ENCODE data around the gene CDH5. TPM values are rescaled to one million over a fixed set of nuclear protein-coding genes. Genes with fewer than 3 reads are reported as not detected.

The CDH5 gene
- total RNA-seq, 2 donors from 2014 or later, result 10.4 to 15.8 TPM

- no peak for ATAC-seq
- Histone ChIP-seq H3K27ac (no peak overlapping the region), H3K4me1 (no peaks in the 10 kb centered on the region), H3K27me3 (no peaks in the 10 kb centered on the region), H3K4me3 (no peak overlapping the region), H3K36me3 (replicated peaks in 1 of 2; ENCODE audit: insufficient read depth in 1 of 2, low read depth in 2 of 2) (no peaks in the 10 kb centered on the region), H3K9me3 (no peaks in the 10 kb centered on the region)
- 63 to 68% methylated on average over 4 to 5 of the region's 5 CpGs for WGBS, 2 donors
- TF ChIP-seq POLR2A (IDR thresholded peaks at IDR 0.05) (no peak), CTCF (IDR thresholded peaks at IDR 0.05) (no peak)
- DNase-seq, result no peak
- intact Hi-C loops (cut with DNase I), result no loop called here
These were observed 2.6 kb downstream of the CDH5 start for GRCh38 chr16:66369055-66369592.

GRCh38 chr16:66370786-66371684, 4.5 kb downstream of the CDH5 start:
- H3K36me3 ChIP-seq (replicated peaks in 1 of 2; ENCODE audit: insufficient read depth in 1 of 2, low read depth in 2 of 2), result no peaks in the 10 kb centered on the region
- H3K27ac ChIP-seq, result no peak overlapping the region
- no peak for DNase-seq
- H3K27me3 ChIP-seq, result no peaks in the 10 kb centered on the region
- TF ChIP-seq POLR2A (IDR thresholded peaks at IDR 0.05), result no peak
- TF ChIP-seq CTCF (IDR thresholded peaks at IDR 0.05), result no peak
- no peak for ATAC-seq
- H3K9me3 ChIP-seq, result no peaks in the 10 kb centered on the region
- WGBS, 2 donors, result 73 to 76% methylated on average over 6 to 9 of the region's 9 CpGs
- intact Hi-C loops (cut with DNase I), result no loop called here
- H3K4me3 ChIP-seq, result no peak overlapping the region
- no peaks in the 10 kb centered on the region for H3K4me1 ChIP-seq

- Histone ChIP-seq H3K4me1 (no peaks in the 10 kb centered on the region), H3K27ac (no peak overlapping the region), H3K36me3 (replicated peaks in 1 of 2; ENCODE audit: insufficient read depth in 1 of 2, low read depth in 2 of 2) (no peaks in the 10 kb centered on the region), H3K27me3 (no peaks in the 10 kb centered on the region), H3K4me3 (no peak overlapping the region), H3K9me3 (no peaks in the 10 kb centered on the region)
- ATAC-seq (no peak), DNase-seq (no peak)
- TF ChIP-seq POLR2A (IDR thresholded peaks at IDR 0.05) (no peak), CTCF (IDR thresholded peaks at IDR 0.05) (no peak)
- intact Hi-C loops (cut with DNase I), result no loop called here
- 70 to 80% methylated on average over 12 to 15 of the region's 15 CpGs for WGBS, 2 donors
These were observed 5.8 kb downstream of the CDH5 start for GRCh38 chr16:66372078-66372897.

- TF ChIP-seq POLR2A (IDR thresholded peaks at IDR 0.05), result no peak
- TF ChIP-seq CTCF (IDR thresholded peaks at IDR 0.05), result no peak
- Histone ChIP-seq H3K27me3 (no peaks in the 10 kb centered on the region), H3K4me1 (no peaks in the 10 kb centered on the region), H3K36me3 (replicated peaks in 1 of 2; ENCODE audit: insufficient read depth in 1 of 2, low read depth in 2 of 2) (no peaks in the 10 kb centered on the region), H3K4me3 (no peak overlapping the region), H3K27ac (no peak overlapping the region), H3K9me3 (no peaks in the 10 kb centered on the region)
- no peak for ATAC-seq
- intact Hi-C loops (cut with DNase I), result no loop called here
- WGBS, 2 donors, result 75 to 83% methylated on average over 4 of the region's 4 CpGs
- no peak for DNase-seq
These were observed 6.3 kb downstream of the CDH5 start for GRCh38 chr16:66372898-66373155.

All from body of pancreas (tissue), 4 donors.